Liver (tissue), 9 donors: ENCODE results near the gene ZNF664. TPM values are rescaled to one million over a fixed set of nuclear protein-coding genes. Genes with fewer than 3 reads are reported as not detected.

Experiments
- DNase-seq: peaks from one replicate; pipeline ENCODE4 v3.0.0-alpha.2; 2017; ENCODE audit warnings: low spot score
- H3K27ac ChIP-seq, 2 donors: one replicate each; pipeline ENCODE4 v1.7.0; 2013; ENCODE audit warnings: inconsistent platforms in 2 of 2, low read length in 2 of 2, control low read depth in 1 of 2, low read depth in 1 of 2, mild to moderate bottlenecking in 1 of 2
- H3K27me3 ChIP-seq, 4 donors: one replicate each; pipeline versions ENCODE4 v1.6.1 to v1.7.0; 2013; ENCODE audit warnings: low read length in 3 of 4, inconsistent platforms in 1 of 4, mild to moderate bottlenecking in 1 of 4, moderate library complexity in 1 of 4; ENCODE audit not compliant: control insufficient read depth in 4 of 4, insufficient read depth in 4 of 4
- H3K36me3 ChIP-seq, 4 donors: one replicate each; pipeline versions ENCODE4 v1.6.1 to v1.7.0; 2013; ENCODE audit warnings: low read length in 3 of 4, mild to moderate bottlenecking in 3 of 4, low read depth in 1 of 4, moderate library complexity in 1 of 4; ENCODE audit not compliant: control insufficient read depth in 4 of 4, insufficient read depth in 3 of 4
- H3K4me1 ChIP-seq, 4 donors: one replicate each; pipeline versions ENCODE4 v1.6.1 to v1.7.0; 2013; ENCODE audit warnings: low read length in 3 of 4, mild to moderate bottlenecking in 3 of 4, moderate library complexity in 1 of 4; ENCODE audit not compliant: control insufficient read depth in 4 of 4, insufficient read depth in 4 of 4
- H3K4me3 ChIP-seq, 3 donors: one replicate each; pipeline versions ENCODE4 v1.6.1 to v1.7.0; 2013; ENCODE audit warnings: low read length in 3 of 3, control low read depth in 1 of 3, low read depth in 1 of 3, mild to moderate bottlenecking in 1 of 3
- H3K9ac ChIP-seq, 2 donors: one replicate each; pipeline ENCODE4 v1.7.0; 2013; ENCODE audit warnings: low read length in 2 of 2, mild to moderate bottlenecking in 2 of 2, moderate library complexity in 2 of 2, control low read depth in 1 of 2, low read depth in 1 of 2
- H3K9me3 ChIP-seq, 4 donors: one replicate each; pipeline versions ENCODE4 v1.6.1 to v1.7.0; 2013; ENCODE audit warnings: low read length in 3 of 4; ENCODE audit not compliant: control insufficient read depth in 4 of 4
- ATF3 ChIP-seq: IDR thresholded peaks from 2 replicates; pipeline ENCODE4 v1.6.1; 2016; ENCODE audit warnings: antibody characterized with exemption
- CTCF ChIP-seq: fragments of 150-350 bp; IDR thresholded peaks from 2 replicates; pipeline ENCODE4 v1.5.1; 2017; ENCODE audit warnings: improper control_type of control experiment, low read depth, low read length; ENCODE audit not compliant: missing input control
- FOXA1 ChIP-seq: IDR thresholded peaks from 2 replicates; pipeline ENCODE4 v1.6.1; 2016; ENCODE audit warnings: antibody characterized with exemption
- GABPA ChIP-seq, 2 donors: IDR thresholded peaks in 1 of 2; conservative IDR thresholded peaks in 1 of 2; 2 replicates each; pipeline ENCODE4 v1.6.1; 2016; ENCODE audit warnings: antibody characterized with exemption in 2 of 2, mild to moderate bottlenecking in 1 of 2, moderate library complexity in 1 of 2
- HNF4A ChIP-seq, 2 donors: conservative IDR thresholded peaks; 2 replicates each; pipeline ENCODE4 v1.6.1; 2016; ENCODE audit warnings: antibody characterized with exemption in 2 of 2, mild to moderate bottlenecking in 2 of 2
- HNF4G ChIP-seq: IDR thresholded peaks from 2 replicates; pipeline ENCODE4 v1.6.1; 2016; ENCODE audit warnings: antibody characterized with exemption
- JUND ChIP-seq, 2 donors: IDR thresholded peaks; 2 replicates each; pipeline ENCODE4 v1.6.1; 2016; ENCODE audit warnings: antibody characterized with exemption in 2 of 2
- MAX ChIP-seq: IDR thresholded peaks from 2 replicates; pipeline ENCODE4 v1.6.1; 2016; ENCODE audit warnings: antibody characterized with exemption
- REST ChIP-seq: IDR thresholded peaks from 2 replicates; pipeline ENCODE4 v1.6.1; 2016; ENCODE audit warnings: antibody characterized with exemption, mild to moderate bottlenecking
- RXRA ChIP-seq, 2 donors: IDR thresholded peaks; 2 replicates each; pipeline ENCODE4 v1.6.1; 2017 to 2018; ENCODE audit warnings: antibody characterized with exemption in 2 of 2, mild to moderate bottlenecking in 1 of 2
- SP1 ChIP-seq: IDR thresholded peaks from 2 replicates; pipeline ENCODE4 v1.6.1; 2018; ENCODE audit warnings: antibody characterized with exemption, mild to moderate bottlenecking
- TAF1 ChIP-seq: conservative IDR thresholded peaks from 2 replicates; pipeline ENCODE4 v1.6.1; 2016; ENCODE audit warnings: antibody characterized with exemption, mild to moderate bottlenecking
- YY1 ChIP-seq: IDR thresholded peaks from 2 replicates; pipeline ENCODE4 v1.6.1; 2016; ENCODE audit warnings: antibody characterized with exemption, mild to moderate bottlenecking
- ZBTB33 ChIP-seq: IDR thresholded peaks from 2 replicates; pipeline ENCODE4 v1.6.1; 2016; ENCODE audit warnings: antibody characterized with exemption
- WGBS: extraction: QIAGEN DNeasy Blood & Tissue Kit; methylation state at CpG from one replicate; pipeline ENCODE4 v1.1.7; 2013; 5-methylcytosine and 5-hydroxymethylcytosine counted together
- polyA plus RNA-seq, 2 donors: library from polyadenylated mRNA; stranded (reverse) in 1 of 2; unstranded in 1 of 2; fragments of 200-250 nt in 1 of 2; fragments of >200 nt in 1 of 2; fragmentation: Nextera tagmentation in 1 of 2; extraction: Ambion mirVana in 1 of 2; gene quantifications; one replicate each; pipeline versions ENCODE4 v1.2.1 to v1.2.3, GENCODE V29; 2013 to 2015
- total RNA-seq, 2 donors: library from RNA; depleted of rRNA; stranded (reverse); fragments of >200 nt; gene quantifications; one replicate each; pipeline ENCODE4 v1.2.3, GENCODE V29; 2014
- donor health status: healthy.
- donor health status: healthy.
- donor health status: healthy.
- donor health status: healthy.
- donor health status: healthy.

The ZNF664 gene
- total and polyA plus RNA-seq, 4 donors = 7.2 to 40.3 (median 29.6) TPM

- Histone ChIP-seq H3K4me1 (no peaks in the 10 kb centered on the region), H3K36me3 (peaks cover 2 to 10% (median 6%) of the 10 kb centered on the region in 4 donors), H3K27ac (no peak overlapping the region), H3K27me3 (no peaks in the 10 kb centered on the region), H3K9me3 (no peaks in the 10 kb centered on the region), H3K9ac (no peak overlapping the region), H3K4me3 (no peak overlapping the region)
- TF ChIP-seq FOXA1 (no peak), HNF4G (no peak), ZBTB33 (no peak), CTCF (no peak)
- WGBS = 87% methylated on average over 2 of the region's 2 CpGs
- DNase-seq = no peak
These were observed 26.0 kb downstream of the ZNF664 start for GRCh38 chr12:123998991-123999359.

GRCh38 chr12:124000111-124000510 is 27.1 kb downstream of the ZNF664 start:
- H3K4me1 ChIP-seq = no peaks in the 10 kb centered on the region
- no peak overlapping the region for H3K27ac ChIP-seq
- no peak overlapping the region for H3K9ac ChIP-seq
- 90% methylated on average over 5 of the region's 5 CpGs for WGBS
- H3K27me3 ChIP-seq = no peaks in the 10 kb centered on the region
- peaks cover 2 to 13% (median 6%) of the 10 kb centered on the region in 4 donors for H3K36me3 ChIP-seq
- no peak for DNase-seq
- TF ChIP-seq RXRA (IDR thresholded peaks at IDR 0.05) (no peak), HNF4G (no peak), ZBTB33 (no peak), MAX (no peak), YY1 (no peak), GABPA (IDR thresholded peaks at IDR 0.05 in 1 of 2, conservative IDR thresholded peaks at IDR 0.05 in 1 of 2) (no peak), HNF4A (conservative IDR thresholded peaks at IDR 0.05) (no peak), TAF1 (no peak), ATF3 (no peak), CTCF (no peak), REST (no peak), JUND (IDR thresholded peaks at IDR 0.05) (no peak), SP1 (no peak), FOXA1 (no peak)
- H3K4me3 ChIP-seq = no peak overlapping the region
- H3K9me3 ChIP-seq = no peaks in the 10 kb centered on the region
